GM18526 (cell line): Measurements from ENCODE around the gene PCDH9.

ENCODE experiments used
- POLR2A ChIP-seq: IDR thresholded peaks from 3 replicates; pipeline ENCODE4 v1.6.1; 2011; ENCODE audit not compliant: insufficient read length; ENCODE audit errors: extremely low read depth

PCDH9 gene

DNA sequence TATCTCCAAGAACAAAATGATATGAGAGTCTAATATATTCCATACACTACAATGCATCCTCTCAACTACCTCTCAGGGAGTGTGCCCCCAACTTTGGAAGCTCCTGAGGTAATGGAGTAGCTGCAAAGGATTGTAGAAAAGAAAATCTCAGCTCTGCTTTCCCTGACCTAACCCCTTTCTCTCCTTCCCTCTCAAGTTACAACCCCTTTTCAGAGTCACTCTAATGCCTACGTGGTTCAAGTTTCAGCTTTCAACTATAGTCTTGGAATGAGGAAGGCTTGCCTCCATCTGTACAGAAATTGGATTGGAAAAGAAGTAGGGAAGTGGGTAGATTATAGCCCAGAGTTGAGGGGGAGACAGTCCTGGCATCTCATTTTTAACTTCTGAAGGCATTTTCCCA, 256.0 kb downstream of the PCDH9 start:
- TF ChIP-seq POLR2A = no peak

GRCh38 chr13:66972659-66973058, 257.5 kb downstream of the PCDH9 start:
- no peak for TF ChIP-seq POLR2A

GRCh38 chr13:66971004-66971403, 259.1 kb downstream of the PCDH9 start:
- TF ChIP-seq POLR2A = no peak

DNA sequence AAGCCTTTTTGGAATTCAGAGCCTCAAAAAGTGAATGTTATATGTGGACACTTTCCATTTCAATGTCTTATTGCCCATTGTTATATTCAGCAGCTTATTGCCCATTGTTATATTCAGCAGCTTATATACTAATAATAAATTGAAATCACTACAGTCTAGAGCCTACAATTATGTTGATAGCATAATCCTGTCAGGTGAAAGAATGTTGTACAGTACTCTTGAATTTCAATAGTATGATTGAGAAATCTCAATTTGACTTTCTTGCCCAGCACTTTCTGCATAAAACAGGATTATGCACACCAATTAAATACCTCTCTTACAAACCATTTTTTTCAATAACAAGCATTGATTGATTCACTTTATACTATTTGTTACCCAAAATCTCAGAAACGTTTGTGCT, 260.8 kb downstream of the PCDH9 start:
- no peak for TF ChIP-seq POLR2A

DNA sequence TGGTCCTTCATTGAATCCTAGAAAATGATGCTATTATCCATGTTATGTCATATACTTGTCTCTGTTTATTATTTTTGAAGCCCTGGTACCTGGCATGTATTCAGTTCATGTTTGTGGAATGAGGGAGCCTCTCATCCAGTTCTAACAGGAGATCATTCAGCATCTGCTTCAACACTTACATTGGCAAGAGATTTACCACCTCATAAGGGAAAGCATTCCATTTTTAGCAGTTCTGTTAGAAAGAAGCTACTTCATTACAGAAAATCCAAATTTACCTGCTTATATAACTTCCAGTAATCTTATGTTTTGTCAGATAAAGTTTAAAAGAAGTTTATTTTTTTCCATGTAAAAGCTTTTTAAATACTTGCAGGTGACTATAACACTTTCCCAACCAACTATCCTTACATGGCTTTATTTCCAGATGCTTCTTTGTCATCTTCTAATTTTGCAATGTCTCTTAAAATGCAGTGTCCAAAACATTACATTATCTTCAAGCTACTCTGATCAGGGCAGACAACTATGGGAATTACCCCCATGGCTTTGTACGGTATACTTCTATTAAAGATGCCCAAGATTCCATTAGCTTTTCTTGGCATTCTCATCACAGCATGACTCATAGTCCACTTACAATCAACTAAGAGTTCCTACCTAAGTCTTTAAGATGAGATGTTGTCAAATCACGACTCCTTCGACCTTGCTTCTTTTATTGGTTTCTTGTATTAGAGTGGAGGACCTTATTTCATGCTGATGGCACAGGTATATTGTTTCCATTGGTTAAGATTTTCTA, 262.1 kb downstream of the PCDH9 start:
- no peak for TF ChIP-seq POLR2A

DNA sequence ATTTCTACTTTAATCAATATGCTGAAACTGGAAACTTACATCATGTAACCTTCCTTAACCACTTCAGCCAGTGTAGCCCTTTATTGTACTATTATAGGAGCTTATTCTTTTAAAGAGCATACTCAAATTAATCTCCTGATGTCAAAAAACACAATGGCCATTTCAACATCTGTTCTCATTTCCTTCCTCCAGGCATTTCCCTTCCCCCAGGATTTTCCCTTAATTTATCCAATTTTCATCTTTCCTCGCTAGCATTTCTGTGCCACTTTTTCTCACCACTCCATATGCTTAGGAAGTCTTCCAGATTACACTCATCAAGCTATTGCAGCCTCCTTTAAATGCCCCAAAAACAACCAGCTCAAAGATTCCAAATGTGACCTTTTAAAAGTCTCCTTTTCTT, 265.0 kb downstream of the PCDH9 start:
- no peak for TF ChIP-seq POLR2A

GRCh38 chr13:66962953-66963352, 267.2 kb downstream of the PCDH9 start:
- TF ChIP-seq POLR2A = no peak

DNA sequence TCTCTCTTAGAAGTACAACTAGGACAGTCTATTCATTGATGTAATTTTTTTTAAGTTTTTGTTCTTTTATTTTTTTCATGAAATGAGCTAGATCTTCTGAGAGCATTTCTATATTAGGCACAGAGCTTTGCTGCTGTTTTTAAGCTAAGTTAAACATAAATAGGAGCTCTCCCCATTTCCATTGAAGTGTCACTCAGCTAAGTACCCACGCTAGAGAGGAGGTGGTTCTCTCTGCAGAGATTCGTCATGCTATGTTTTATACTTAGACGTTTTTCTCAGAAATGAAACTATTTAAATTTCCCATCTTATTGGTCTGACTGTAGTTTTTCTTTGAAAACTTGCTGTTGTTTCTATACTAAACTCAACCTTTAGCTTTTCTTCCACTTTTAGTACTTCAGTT, 271.5 kb downstream of the PCDH9 start:
- no peak for TF ChIP-seq POLR2A

DNA sequence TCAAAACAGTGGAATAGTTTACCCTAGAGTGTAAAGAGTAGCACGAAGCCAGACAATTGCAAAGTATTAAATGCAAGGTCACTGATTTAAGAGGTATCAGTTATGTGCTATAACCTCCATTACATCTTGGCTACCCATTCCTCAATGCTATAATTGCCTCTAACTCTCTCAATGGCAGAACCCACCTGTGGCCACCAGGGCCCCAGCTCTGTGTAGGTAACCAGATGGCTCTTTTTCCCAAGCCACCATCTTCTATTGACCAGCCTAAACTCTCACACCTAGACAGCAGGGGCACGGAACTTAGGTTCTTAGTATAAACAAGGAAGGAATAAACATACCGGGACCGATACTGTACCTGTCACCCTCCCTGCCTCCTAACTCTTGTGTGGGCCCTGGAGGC, 277.6 kb downstream of the PCDH9 start:
- no peak for TF ChIP-seq POLR2A

DNA sequence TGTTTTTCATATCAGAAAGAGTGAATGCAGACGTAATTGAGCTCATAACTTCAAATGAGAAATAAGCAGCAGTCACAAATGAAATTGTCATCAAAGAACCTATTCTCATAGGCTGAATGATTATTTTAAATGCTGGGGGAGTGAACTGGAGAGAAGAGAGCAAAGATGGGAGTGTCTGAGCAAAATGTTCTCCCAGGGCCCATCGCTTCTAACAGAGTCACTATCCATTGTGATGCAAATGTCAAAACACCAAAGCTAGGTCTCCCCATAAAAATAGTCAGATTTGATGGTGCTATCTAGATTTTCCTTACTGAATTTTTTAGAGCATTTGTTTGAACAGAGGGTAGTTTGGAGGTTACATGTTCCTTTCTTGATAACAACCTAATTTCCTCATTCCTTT, 278.7 kb downstream of the PCDH9 start:
- no peak for TF ChIP-seq POLR2A

DNA sequence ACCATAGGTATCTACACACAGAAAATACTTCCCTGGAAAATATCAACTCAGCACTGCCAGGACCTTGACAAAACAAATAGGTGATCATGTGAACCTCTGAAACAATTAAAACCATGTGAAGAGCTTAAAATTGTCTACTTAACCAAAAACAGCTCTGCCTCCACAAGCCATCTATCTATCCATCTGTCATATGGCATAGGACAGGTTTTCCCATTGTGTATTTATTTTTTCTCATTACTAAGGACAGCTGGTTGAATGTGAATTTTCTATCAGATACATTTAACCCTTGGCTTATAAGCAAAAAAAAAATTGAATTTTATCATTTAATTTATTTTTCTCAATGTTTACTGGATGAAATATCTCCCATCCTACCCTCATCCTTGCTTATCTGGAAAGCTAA, 279.5 kb downstream of the PCDH9 start:
- TF ChIP-seq POLR2A = no peak

DNA sequence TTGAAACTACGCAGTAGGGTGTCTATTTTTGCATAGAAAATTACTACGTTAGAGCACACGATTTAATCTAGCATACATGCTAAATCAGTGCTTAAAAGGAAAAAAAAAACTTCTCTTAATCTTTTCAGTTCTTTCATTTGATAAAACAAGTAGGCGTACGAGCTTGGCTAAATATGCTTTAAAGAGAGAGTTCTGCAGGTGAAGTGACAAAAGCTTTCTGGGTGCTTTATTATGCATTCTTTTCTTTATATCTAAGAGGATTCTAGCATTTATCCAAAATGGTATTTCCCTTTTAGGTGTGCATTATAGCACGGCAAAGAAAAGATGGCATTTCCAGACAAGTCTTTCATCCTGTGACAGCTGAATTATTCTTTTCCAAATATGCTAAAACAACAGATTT, 281.2 kb downstream of the PCDH9 start:
- no peak for TF ChIP-seq POLR2A

GRCh38 chr13:66943530-66943929, 286.6 kb downstream of the PCDH9 start:
- no peak for TF ChIP-seq POLR2A

- TF ChIP-seq POLR2A = no peak
Measured at GRCh38 chr13:66940113-66940512, 290.0 kb downstream of the PCDH9 start.

- TF ChIP-seq POLR2A = no peak
Measured at GRCh38 chr13:66937423-66937822, 292.7 kb downstream of the PCDH9 start.

- no peak for TF ChIP-seq POLR2A
Measured at GRCh38 chr13:66933994-66934393, 296.1 kb downstream of the PCDH9 start.

GRCh38 chr13:66933527-66933926, 296.6 kb downstream of the PCDH9 start:
- no peak for TF ChIP-seq POLR2A

DNA sequence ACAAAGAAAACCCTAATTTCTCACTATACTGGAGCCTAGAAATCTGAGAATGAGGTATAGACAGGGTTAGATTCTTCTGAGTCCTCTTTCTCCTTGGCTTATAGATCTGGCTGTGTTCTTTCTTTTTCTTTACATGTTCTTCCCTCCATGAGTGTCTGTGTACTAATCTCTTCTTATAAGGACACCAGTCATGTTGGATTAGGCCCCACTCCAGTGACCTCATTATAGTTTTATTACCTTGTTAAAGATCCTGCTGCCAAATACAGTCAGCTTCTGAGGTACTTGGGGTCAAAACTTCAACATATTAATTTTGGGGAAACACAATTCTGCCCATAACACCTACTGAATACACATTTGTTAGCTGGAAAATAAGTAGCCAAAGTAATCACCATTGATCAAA, 302.6 kb downstream of the PCDH9 start:
- TF ChIP-seq POLR2A = no peak

- TF ChIP-seq POLR2A = no peak
Measured at GRCh38 chr13:66926851-66927524, 303.1 kb downstream of the PCDH9 start.
